ENCODE results near the gene NOL3.

GRCh38 chr16:67165121-67166078, 4.9 kb upstream of the NOL3 start:
- TF ChIP-seq CTCF (IDR thresholded peaks at IDR 0.05) = no peak
- no peak for TF ChIP-seq POLR2AphosphoS5 (IDR thresholded peaks at IDR 0.05)
